Suppressor macrophage (primary cell): Measurements from ENCODE around the gene KRTAP10-10.
"Not testable (repeated sequence)": the region's sequence is repeated elsewhere in the genome, so short reads cannot be mapped to it uniquely, and the experiment has no call there.

Experiments used
- DNase-seq, 4 experiments: peaks; one replicate each; pipeline ENCODE4 v3.0.0-alpha.2; 2020 to 2022
- total RNA-seq, 17 experiments: gene quantifications; one replicate each; lab custom pipeline; 2026; ENCODE audit warnings: mixed read lengths in 6 of 17, inconsistent platforms in 3 of 17; lab: John Stamatoyannopoulos, UW

The KRTAP10-10 gene, protein sequence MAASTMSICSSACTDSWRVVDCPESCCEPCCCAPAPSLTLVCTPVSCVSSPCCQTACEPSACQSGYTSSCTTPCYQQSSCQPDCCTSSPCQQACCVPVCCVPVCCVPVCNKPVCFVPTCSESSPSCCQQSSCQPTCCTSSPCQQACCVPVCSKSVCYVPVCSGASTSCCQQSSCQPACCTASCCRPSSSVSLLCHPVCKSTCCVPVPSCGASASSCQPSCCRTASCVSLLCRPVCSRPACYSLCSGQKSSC
- 0 to 0.44 (median 0) reads per million in 17 experiments for total RNA-seq

DNA sequence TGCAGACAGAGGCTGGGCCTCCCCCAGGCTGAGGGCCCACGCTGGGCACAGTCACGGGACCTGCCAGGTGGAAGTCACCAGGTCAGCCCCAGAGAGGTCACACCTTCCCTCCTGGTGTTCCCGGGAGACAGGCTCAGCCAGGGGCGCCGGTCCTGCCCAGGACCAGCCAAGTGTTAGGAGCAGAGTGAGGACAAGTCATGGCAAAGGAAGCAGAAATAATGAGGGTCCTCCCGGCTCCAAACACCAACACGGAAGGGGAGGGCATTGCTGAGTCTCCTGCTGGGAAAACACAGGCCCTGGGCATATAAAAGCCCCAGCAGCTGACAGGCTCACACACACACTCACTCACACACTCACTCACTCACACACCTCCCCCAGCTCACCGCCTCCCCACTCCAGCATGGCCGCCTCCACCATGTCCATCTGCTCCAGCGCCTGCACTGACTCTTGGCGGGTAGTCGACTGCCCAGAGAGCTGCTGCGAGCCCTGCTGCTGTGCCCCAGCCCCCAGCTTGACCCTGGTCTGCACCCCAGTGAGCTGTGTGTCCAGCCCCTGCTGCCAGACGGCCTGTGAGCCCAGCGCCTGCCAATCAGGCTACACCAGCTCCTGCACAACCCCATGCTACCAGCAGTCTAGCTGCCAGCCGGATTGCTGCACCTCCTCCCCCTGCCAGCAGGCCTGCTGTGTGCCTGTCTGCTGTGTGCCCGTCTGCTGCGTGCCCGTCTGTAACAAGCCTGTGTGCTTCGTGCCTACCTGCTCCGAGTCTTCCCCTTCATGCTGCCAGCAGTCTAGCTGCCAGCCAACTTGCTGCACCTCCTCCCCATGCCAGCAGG lies at the start of gene KRTAP10-10:
Gene KRTAP10-10 (plus strand): TSS at position 339 of the 833 bp plus-strand sequence. CDS start 62 bp downstream, at position 401.
- DNase-seq: no peak

DNA sequence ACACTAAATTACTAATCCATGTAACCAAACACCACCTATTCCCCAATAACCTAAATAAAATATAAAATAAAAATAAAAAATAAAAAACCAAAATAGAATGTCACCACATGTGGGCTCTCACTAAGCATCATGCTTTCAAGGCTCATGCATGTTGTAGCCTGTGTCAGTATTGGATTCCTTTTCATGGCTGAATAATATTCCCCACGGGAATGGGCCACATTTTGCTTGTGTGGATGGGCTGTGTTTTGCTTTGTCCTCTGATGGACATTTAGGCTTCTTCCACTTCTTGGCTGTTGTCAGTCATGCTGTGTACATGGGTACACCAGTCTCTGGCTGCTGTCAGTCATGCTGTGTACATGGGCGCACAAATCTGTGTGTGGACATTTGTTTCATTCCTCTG lies 48.1 kb upstream of the KRTAP10-10 start:
- no peak for DNase-seq

DNA sequence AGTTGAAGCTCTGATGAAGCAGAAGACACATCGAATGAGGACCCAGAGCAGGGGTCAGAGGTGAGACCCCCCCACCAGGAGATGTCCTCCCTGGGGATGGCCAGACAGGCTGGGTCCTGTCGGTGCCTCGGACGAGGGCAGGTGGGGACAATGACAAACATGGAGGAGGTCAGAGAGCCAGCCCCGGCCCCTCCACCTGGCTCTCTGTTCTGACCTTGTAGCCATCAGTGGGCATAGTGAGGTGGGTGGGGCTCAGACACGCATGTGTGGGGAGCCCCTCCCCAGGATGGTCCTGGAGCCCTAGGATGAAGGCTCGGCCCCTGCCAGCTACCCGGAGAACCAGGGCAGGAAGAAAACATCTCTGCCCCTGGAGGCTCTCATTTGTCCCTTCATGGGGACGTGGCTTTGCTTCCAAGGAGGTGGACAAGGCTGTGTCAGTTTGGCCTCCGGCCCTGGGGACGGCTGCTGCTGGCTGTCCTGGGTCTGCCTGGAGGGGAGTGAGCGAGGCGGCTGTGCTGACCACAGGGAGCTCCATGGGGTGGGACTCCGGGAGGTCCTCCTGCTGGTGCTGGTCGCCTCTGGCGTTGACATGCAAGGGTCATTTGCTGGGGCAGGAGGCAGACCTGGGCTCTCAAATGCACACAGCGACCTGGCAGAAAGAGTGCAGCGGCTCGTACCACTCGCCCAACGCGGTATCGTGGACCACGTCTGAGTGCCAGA lies 47.4 kb upstream of the KRTAP10-10 start:
- DNase-seq: no peak

DNA sequence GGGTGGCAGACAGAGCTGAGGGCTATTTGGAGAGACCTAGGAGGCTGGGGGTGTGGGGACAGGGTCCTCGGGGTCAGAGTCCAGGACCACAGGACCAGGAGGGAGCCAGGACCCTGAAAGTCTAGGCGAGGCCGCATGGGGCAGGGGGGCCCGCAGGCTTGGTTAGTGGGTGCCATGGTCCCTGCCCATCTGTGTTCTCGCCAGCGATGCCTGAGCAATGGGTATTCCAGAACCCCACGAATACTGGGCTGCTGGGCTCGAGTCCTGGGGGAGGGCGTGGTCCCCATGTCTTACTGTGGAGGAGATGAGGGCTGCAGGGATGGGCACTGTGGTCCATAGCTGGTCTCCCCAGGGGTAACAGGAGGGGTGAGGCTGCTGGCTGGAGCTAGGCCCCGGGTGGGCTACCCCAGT lies 46.8 kb upstream of the KRTAP10-10 start:
- DNase-seq: no peak

DNA sequence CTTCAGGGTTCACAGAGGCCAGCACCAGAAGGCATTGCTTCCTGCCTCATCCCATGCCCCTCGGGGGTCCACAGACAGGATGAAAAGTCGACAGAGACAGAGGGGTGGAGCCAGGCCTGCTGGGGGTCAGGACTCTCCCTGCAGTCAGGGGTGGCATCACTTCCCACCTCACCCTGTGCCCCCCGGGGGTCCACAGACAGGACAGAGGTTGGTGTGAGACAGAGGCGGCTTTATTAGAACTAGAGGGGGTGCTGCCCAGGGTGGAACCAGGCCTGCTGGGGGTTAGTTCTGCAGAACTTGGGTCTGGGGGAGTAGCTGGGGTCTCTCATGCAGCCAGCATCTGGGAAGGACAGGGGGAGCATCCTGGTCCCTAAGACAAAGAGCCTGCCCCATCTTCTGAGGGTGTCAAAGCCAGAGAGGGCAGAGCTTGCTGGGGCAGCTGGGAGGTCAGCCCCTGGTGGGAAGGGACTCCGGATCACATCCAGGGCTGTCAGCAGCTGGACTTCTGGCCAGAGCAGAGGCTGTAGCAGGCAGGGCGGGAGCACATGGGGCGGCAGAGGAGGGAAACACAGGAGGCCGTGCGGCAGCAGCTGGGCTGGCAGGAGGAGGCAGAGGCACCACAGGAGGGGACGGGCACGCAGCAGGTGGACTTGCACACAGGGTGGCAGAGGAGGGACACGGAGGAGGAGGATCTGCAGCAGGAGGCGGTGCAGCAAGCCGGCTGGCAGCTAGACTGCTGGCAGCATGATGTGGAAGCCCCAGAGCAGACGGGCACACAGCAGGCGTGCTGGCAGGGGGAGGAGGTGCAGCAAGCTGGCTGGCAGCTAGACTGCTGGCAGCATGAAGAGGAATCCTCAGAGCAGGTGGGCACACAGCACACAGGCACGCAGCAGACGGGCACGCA lies 46.0 kb upstream of the KRTAP10-10 start:
- not testable (repeated sequence) for DNase-seq

DNA sequence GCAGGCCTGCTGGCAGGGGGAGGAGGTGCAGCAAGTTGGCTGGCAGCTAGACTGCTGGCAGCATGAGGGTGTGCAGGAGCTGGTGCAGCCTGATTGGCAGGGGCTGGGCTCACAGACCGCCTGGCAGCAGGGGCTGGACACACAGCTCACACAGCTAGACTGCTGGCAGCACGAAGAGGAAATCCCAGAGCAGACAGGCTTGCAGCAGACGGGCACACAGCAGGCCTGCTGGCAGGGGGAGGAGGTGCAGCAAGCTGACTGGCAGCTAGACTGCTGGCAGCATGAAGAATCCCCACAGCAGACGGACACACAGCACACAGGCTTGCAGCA lies 45.4 kb upstream of the KRTAP10-10 start:
- DNase-seq: not testable (repeated sequence)

DNA sequence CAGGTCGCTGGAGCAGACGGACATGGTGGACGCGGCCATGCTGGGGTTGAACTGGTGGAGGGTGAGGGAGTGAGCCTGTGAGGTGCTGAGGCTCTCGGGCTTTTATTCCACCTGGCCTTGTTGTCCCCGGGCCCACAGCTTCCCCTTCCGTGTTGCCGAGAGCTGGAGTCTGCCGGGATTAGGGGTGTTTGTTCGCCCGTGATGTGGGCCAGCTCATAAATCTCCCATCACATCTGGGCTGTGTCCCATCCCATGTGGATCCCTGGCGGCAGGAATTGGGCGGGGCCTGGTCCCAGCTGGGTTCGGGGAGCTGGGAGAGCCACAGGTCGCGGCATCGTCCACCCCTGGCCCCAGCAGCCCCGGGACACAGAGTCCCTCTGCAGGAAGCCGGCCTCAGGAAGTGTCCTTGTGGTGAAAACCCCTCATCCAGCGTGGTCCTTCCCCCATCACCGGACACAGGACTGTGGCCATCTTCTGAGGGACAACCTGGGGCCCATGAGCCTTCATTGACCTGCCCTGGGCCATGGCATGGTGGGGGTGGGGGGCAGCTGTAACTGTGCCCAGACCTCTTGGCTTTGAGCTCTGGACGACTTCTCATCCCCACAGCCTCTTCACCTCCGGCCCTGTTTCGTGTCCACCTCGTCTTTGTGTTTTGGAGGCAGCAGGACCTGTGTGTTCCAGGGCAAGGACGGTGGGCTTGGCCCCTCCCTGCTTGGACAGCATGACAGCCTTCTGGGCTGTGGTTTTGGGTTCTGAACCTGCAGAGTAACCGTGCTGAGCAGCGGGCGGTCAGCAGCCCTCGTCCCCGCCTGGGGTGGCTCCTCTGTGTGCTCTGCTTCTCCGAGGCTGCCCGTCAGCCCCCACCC lies 44.5 kb upstream of the KRTAP10-10 start, which contains the start of gene KRTAP10-6:
Gene KRTAP10-6 (minus strand): TSS at position 60 of the 866 bp plus-strand sequence. CDS start 21 bp downstream, at position 39.
- no peak for DNase-seq

DNA sequence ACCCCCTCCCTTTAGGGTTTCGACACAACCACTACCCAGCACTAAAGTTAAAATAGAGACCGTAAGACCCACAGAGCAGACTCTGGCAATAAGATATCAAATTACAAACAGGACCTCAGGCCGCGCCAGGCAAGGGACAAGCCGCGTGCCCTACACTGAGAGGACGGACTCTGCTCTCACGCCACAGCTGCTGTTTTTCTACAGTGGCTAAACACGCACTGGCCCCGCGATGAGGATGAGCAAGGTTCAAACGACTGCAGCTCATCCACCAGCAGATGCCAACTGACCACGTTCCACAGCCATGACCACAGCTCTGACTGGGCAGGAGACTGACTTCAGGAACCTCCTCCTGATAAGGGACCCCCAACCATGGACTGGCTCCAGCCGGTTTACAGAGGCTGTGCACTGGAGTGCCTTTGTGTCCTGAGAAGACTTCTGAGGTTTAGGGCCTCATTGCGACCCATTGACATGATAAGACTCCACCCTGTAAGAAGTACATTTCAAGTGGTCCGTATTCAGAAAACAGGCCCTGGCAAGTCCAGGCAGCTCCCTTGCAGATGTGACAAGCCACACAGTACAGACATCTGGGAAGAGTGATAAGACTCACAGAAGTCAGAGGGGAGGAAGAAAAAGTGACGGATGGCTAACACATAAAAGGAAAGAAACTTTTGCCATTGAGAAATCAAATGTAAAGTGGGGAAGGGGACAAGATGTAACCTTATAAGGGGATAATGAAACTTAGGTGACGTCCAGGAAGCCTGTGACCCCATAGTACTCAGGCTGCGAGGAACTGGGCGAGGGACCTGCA lies 43.4 kb upstream of the KRTAP10-10 start:
- DNase-seq: no peak

DNA sequence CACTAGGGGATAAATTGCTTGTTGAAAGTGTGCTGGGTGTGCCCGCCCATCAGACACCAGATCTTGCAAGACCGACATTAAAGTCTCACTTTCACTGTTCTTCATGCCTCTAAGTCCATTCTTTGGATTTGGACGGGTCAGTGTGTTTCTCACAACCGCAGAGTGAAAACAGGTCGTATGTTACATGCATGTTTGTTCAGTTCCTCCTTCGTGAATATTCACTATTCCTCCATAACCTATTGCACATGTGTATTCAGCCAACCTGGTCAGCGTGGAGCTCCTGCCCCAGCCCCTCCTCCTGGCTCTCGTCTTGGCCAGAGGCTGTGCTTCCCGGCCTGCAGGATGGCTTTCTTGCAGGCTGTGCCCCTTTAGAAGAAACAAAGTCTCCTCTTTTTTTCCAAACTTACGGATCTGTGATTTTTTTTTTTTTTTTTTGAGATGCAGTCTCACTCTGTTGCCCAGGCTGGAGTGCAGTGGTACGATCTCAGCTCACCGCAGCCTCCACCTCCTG lies 42.7 kb upstream of the KRTAP10-10 start:
- DNase-seq: no peak

DNA sequence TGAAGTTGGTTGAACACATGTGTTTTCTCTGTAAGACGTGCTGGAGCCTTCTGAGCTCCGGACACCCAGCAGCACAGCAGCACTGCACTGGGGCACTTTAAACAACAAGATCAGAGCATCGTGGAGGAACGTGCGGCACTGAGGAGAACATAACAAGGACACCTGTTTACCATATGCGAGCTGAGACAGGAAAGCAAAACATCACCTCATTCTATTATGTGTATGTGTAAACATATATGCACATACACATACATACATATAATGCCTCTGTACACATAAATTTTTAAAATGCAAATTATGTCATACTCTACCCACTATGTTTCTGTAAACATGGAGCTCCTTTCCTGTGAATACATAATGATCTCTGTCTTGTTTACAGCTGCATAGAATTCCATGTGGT lies 41.6 kb upstream of the KRTAP10-10 start:
- no peak for DNase-seq

DNA sequence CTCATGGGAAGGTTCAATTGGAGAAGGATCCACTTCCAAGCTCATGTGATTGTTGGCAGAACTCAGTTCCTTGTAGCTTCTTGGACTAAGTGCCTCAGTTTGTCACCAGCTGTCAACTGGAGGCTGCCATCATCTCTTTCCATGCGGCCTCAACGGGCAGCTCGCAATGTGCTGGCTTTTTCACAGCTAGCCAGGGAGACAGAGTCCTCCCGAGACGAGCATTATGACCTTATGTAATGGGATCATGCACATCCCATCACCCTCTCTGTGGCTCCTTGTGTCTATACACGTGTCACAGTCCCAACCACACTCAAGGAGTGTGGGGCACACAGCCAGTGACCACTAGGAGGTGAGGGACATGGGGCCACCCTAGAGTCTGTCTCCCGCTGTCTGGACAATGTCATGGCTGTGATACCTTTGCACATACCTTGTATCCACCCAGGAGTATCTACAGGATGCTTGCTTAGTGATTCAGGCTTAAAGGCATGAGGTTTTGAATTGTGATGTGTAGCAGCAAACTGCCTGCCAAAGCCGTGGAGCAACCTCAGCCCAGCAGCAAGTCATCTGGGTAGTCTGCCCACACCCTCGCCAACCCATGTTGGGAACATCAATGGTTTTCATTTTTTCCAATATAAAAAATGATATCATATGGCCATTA lies 41.0 kb upstream of the KRTAP10-10 start:
- no peak for DNase-seq

DNA sequence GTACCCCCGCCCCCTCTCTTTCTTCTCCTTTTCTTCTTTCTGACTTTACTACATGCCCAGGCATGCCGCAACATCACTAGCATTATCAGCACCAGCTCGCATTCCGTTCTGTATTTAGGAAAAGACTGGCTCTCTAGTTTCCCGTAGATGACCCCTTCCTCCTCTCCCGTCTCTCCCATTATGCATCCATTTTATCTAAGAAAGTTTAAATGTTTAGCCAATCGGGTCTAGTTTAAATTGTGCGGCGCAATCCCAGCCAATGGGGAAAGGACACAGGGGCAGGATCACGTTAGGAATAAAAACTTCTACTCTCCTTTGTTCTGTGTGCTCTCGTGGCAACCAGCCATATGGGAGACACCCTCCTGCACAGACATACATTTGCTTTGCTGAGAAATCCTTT lies 39.1 kb upstream of the KRTAP10-10 start:
- DNase-seq: no peak

DNA sequence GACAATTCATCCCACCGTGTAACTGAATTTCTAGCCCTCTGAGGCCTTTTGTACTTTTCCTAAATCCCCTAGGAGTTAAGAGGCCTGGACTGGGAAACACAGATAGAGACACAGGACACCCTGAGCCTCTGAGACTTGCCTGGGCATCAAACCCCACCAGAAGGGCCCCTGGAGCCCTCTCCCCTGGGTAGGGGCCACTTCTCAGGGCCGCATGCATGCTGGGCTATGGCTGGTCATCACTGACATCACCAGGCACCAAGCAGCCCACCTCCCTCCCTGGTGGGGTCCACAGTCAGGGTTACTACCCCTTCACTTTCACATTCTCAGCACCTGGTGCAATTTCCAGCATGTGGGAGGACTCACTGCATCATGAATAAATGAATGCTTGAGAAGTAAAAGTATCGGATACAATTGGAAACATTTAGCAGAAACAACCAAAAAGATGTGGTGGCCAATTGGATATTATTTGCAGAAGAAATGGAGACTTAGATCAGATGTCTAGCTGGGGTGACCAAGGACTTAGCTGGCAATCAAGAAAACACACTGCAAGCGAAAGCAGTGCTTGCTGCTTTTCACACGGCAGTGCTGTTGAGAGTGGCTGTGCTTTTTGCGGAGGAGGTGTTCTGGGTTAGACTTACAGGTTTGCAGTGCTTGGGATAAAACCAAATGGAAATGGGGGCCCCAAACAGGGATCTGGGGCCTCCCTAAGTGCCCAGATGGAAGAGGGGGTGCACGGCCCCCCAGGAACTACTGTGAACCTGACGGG lies 37.7 kb upstream of the KRTAP10-10 start:
- no peak for DNase-seq

DNA sequence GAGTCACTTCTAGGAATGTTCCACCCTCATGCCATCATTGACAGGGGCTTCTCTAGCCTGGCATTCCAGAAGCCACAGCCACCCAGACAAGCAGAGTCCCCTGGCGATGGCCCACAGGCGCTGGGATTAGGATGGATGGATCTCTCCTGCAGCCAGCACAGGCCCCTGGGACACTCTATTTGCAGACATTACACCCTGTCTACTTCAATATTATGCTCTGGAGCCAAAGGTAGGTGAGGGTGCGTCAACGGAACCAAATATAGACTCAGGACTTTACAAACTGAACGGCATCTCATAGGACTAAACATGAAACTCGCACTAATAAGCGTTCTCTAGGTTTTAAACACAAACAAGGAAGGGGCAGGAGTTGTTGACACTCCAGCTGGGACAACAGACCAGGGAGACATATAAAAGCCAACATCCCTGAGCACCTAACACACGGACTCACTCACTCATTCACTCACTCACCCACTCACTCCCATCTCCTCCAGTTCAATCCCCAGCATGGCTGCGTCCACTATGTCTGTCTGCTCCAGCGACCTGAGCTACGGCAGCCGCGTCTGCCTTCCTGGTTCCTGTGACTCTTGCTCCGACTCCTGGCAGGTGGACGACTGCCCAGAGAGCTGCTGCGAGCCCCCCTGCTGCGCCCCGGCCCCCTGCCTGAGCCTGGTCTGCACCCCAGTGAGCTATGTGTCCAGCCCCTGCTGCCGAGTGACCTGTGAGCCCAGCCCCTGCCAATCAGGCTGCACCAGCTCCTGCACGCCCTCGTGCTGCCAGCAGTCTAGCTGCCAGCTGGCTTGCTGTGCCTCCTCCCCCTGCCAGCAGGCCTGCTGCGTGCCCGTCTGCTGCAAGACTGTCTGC lies 36.8 kb upstream of the KRTAP10-10 start, which contains the start of gene KRTAP10-7:
Gene KRTAP10-7 (plus strand): TSS at position 480 of the 861 bp plus-strand sequence. CDS start 25 bp downstream, at position 505.
- not testable (repeated sequence) for DNase-seq

DNA sequence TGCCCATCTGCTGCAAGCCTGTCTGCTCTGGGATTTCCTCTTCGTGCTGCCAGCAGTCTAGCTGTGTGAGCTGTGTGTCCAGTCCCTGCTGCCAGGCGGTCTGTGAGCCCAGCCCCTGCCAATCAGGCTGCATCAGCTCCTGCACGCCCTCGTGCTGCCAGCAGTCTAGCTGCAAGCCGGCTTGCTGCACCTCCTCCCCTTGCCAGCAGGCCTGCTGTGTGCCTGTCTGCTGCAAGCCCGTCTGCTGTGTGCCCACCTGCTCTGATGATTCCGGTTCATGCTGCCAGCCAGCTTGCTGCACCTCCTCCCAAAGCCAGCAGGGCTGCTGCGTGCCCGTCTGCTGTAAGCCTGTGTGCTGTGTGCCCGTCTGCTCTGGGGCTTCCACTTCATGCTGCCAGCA lies 36.1 kb upstream of the KRTAP10-10 start:
- DNase-seq: not testable (repeated sequence)

DNA sequence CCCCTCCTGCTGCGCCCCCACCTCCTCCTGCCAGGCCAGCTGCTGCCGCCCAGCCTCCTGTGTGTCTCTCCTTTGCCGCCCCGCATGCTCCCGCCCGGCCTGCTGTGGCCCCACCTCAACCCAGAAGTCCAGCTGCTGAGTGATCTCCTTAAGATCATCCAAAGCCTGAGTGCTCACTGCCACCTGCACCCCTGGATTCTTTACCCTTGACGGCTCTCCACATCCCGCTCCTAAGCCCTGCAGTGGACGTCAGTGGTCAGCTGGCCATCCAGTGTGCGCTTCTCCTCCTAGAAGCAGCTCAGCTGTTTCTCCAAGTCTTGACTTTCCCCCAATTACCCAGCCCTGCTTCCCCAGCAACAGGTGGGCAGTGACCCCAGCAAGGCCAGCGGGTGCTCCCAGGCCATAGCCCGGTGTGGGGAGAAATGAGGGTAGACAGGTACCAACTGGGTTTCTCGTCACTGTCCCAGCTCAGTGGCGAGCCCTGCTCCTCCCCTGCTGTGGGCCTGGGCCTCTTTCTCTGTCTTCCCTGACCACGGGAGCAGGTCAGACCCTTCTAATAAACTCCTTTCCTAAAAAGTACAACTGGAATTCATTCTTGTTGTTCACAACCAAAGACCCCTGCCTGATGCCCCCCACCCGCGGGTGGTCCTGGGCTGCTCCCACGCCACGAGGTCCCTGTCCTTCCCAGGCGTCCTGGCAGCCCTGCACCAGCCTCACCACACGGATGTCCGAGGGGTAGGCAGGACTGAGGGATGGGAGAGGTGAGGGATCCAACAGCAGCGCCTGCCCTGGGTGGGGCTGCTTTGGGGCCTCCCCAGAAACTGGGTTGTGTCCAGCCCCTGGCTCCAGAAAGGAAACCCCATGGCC lies 35.3 kb upstream of the KRTAP10-10 start:
- no peak for DNase-seq
